Osteocyte (in vitro differentiated cells): ENCODE data around the gene ULK2. TPM values are rescaled to one million over a fixed set of nuclear protein-coding genes. Genes with fewer than 3 reads are reported as not detected.
A peak's percentile ranks its signal among the peaks of the same experiment; 100 is the strongest.

Experiments used
- DNase-seq: peaks from one replicate; pipeline ENCODE4 v3.0.0; 2021; ENCODE audit warnings: mixed read lengths; ENCODE audit not compliant: unreplicated experiment; ENCODE audit errors: extremely low spot score
- H3K27ac Mint-ChIP-seq: one replicate; pipeline ENCODE4 v1.8.0; 2021; ENCODE audit warnings: mild to moderate bottlenecking, mixed read lengths; ENCODE audit not compliant: unreplicated experiment
- H3K27me3 Mint-ChIP-seq: one replicate; pipeline ENCODE4 v1.8.0; 2021; ENCODE audit warnings: mixed read lengths; ENCODE audit not compliant: unreplicated experiment
- H3K36me3 Mint-ChIP-seq: one replicate; pipeline ENCODE4 v1.8.0; 2021; ENCODE audit warnings: mixed read lengths; ENCODE audit not compliant: unreplicated experiment
- H3K4me1 Mint-ChIP-seq: one replicate; pipeline ENCODE4 v1.8.0; 2021; ENCODE audit warnings: mixed read lengths; ENCODE audit not compliant: unreplicated experiment
- H3K4me3 Mint-ChIP-seq: one replicate; pipeline ENCODE4 v1.8.0; 2021; ENCODE audit warnings: mild to moderate bottlenecking, moderate library complexity, mixed read lengths; ENCODE audit not compliant: unreplicated experiment
- H3K9me3 Mint-ChIP-seq: one replicate; pipeline ENCODE4 v1.8.0; 2021; ENCODE audit warnings: mixed read lengths; ENCODE audit not compliant: unreplicated experiment
- CTCF ChIP-seq: fragments of 200-600 bp; sonication (generic); IDR thresholded peaks from 2 replicates; pipeline ENCODE4 v1.5.0; 2021; ENCODE audit warnings: antibody characterized with exemption, mild to moderate bottlenecking, moderate library complexity
- total RNA-seq: library from RNA; stranded (reverse); gene quantifications from 2 replicates; pipeline ENCODE4 v1.2.1, GENCODE V29; 2021

The ULK2 gene
- total RNA-seq, 1 donor from 2014 or later = 33.3 TPM

- peak; percentile 93 for DNase-seq
- Mint-ChIP-seq H3K4me3 (no peak overlapping the region), H3K4me1 (peaks cover 2% of the 10 kb centered on the region)
These were observed 105.2 kb downstream of the ULK2 start for GRCh38 chr17:19762515-19762961.

GRCh38 chr17:19760746-19761145 lies 107.0 kb downstream of the ULK2 start:
- Mint-ChIP-seq H3K4me3 (no peak overlapping the region), H3K36me3 (no peaks in the 10 kb centered on the region), H3K9me3 (no peaks in the 10 kb centered on the region), H3K27ac (no peak overlapping the region), H3K4me1 (no peaks in the 10 kb centered on the region), H3K27me3 (no peaks in the 10 kb centered on the region)
- DNase-seq = no peak
- no peak for TF ChIP-seq CTCF

More at GRCh38 chr17:19762515-19762961, 105.2 kb downstream of the ULK2 start:
- Mint-ChIP-seq H3K36me3 (no peaks in the 10 kb centered on the region), H3K9me3 (no peaks in the 10 kb centered on the region), H3K27me3 (no peaks in the 10 kb centered on the region), H3K27ac (no peak overlapping the region)
- TF ChIP-seq CTCF = peak; percentile 88

- TF ChIP-seq CTCF = no peak
- Mint-ChIP-seq H3K4me1 (no peaks in the 10 kb centered on the region), H3K4me3 (no peak overlapping the region), H3K36me3 (no peaks in the 10 kb centered on the region), H3K27ac (no peak overlapping the region), H3K27me3 (no peaks in the 10 kb centered on the region), H3K9me3 (no peaks in the 10 kb centered on the region)
- DNase-seq = no peak
These were observed 107.9 kb downstream of the ULK2 start for GRCh38 chr17:19759568-19760549.

- Mint-ChIP-seq H3K27ac (no peak overlapping the region), H3K9me3 (no peaks in the 10 kb centered on the region), H3K4me1 (peaks cover 13% of the 10 kb centered on the region), H3K4me3 (no peak overlapping the region), H3K27me3 (no peaks in the 10 kb centered on the region), H3K36me3 (no peaks in the 10 kb centered on the region)
- TF ChIP-seq CTCF = no peak
- DNase-seq = no peak
These were observed 110.1 kb downstream of the ULK2 start for GRCh38 chr17:19757536-19758180.

GRCh38 chr17:19756546-19756945 lies 111.2 kb downstream of the ULK2 start:
- Mint-ChIP-seq H3K4me3 (no peak overlapping the region), H3K27ac (no peak overlapping the region), H3K4me1 (peaks cover 22% of the 10 kb centered on the region), H3K27me3 (no peaks in the 10 kb centered on the region), H3K9me3 (no peaks in the 10 kb centered on the region), H3K36me3 (no peaks in the 10 kb centered on the region)
- no peak for DNase-seq
- no peak for TF ChIP-seq CTCF
